Aorta (tissue), 5 donors: Measurements from ENCODE around the gene UBXN2A. TPM values are rescaled to one million over a fixed set of nuclear protein-coding genes. Genes with fewer than 3 reads are reported as not detected.
A peak's percentile ranks its signal among the peaks of the same experiment; 100 is the strongest.

ENCODE experiments used
- ATAC-seq: fragments of 200-7000 bp; cut with Tn5 transposase; one replicate; pipeline ENCODE4 v1.9.1; 2022; ENCODE audit warnings: moderate library complexity; ENCODE audit not compliant: low FRiP score
- DNase-seq, 2 donors: peaks; one replicate each; pipeline ENCODE4 v3.0.0-alpha.2; 2020
- H3K27ac ChIP-seq, 2 donors: one replicate each; pipeline ENCODE4 v1.5.1; 2013; ENCODE audit warnings: low read length in 2 of 2, mild to moderate bottlenecking in 2 of 2, moderate library complexity in 2 of 2, control low read depth in 1 of 2, inconsistent platforms in 1 of 2, low read depth in 1 of 2
- H3K27me3 ChIP-seq, 2 donors: one replicate each; pipeline ENCODE4 v1.6.1; 2013; ENCODE audit warnings: control low read depth in 1 of 2, low read length in 1 of 2, mild to moderate bottlenecking in 1 of 2, moderate library complexity in 1 of 2; ENCODE audit not compliant: insufficient read depth in 2 of 2, control insufficient read depth in 1 of 2
- H3K36me3 ChIP-seq, 2 donors: one replicate each; pipeline ENCODE4 v1.6.1; 2013; ENCODE audit warnings: control low read depth in 1 of 2, low read length in 1 of 2, mild to moderate bottlenecking in 1 of 2; ENCODE audit not compliant: insufficient read depth in 2 of 2, control insufficient read depth in 1 of 2
- H3K4me1 ChIP-seq, 2 donors: one replicate each; pipeline ENCODE4 v1.6.1; 2013; ENCODE audit warnings: low read length in 2 of 2, control low read depth in 1 of 2, mild to moderate bottlenecking in 1 of 2, moderate library complexity in 1 of 2; ENCODE audit not compliant: insufficient read depth in 2 of 2, control insufficient read depth in 1 of 2
- H3K4me3 ChIP-seq, 2 donors: one replicate each; pipeline ENCODE4 v1.5.1; 2013; ENCODE audit warnings: low read length in 2 of 2, control low read depth in 1 of 2, mild to moderate bottlenecking in 1 of 2
- H3K9me3 ChIP-seq: one replicate; pipeline ENCODE4 v1.6.1; 2013; ENCODE audit warnings: mild to moderate bottlenecking, low read length; ENCODE audit not compliant: control insufficient read depth
- WGBS, 2 donors: extraction: QIAGEN DNeasy Blood & Tissue Kit; methylation state at CpG; one replicate each; pipeline ENCODE4 v1.1.7; 2013; 5-methylcytosine and 5-hydroxymethylcytosine counted together
- intact Hi-C, 2 donors: fragments of 100-400 bp; cut with DNase I; formaldehyde crosslinking; loops; one replicate each; pipeline versions ENCODE4 v1.14.2 to v1.15.0; 2022
- long read RNA-seq, 2 donors: library from polyadenylated mRNA; unstranded; transcript quantifications; one replicate each; pipeline ENCODE4 v2.0.0, GENCODE V29; 2020 to 2021
- polyA plus RNA-seq, 2 donors: library from polyadenylated mRNA; stranded (reverse); fragments of 200-250 nt; gene quantifications; one replicate each; pipeline ENCODE4 v1.2.3, GENCODE V29; 2013
- total RNA-seq, 2 donors: library from RNA; stranded (reverse); fragmentation: NEBNext Ultra II Directional; extraction: Animal tissue kit (Norgen Biotek cat#: 25700); gene quantifications; one replicate each; pipeline ENCODE4 v1.2.1, GENCODE V29; 2021
- donor health status: healthy with polysubstance abuse.
- donor health status: Bipolar disorder and iron deficiency.
- donor health status: DM: no; HTN: no; CAD: no.
- donor health status: DM: no; HTN: no; CAD: no.
- donor health status: DM: yes; HTN: yes; CAD: no.

The UBXN2A gene, protein sequence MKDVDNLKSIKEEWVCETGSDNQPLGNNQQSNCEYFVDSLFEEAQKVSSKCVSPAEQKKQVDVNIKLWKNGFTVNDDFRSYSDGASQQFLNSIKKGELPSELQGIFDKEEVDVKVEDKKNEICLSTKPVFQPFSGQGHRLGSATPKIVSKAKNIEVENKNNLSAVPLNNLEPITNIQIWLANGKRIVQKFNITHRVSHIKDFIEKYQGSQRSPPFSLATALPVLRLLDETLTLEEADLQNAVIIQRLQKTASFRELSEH
- total RNA-seq, result 10 to 100 TPM; 16.8 to 19.5 TPM
- polyA plus RNA-seq, result 10 to 100 TPM; 10.0 to 11.5 TPM
- long read RNA-seq, donor 1, full-length matches to known transcripts, result 59 of 77 reads
- long read RNA-seq, donor 1, partial matches to known transcripts, result 0 of 77 reads
- long read RNA-seq, donor 1, other reads (novel, unspliced or antisense), result 18 of 77 reads
- long read RNA-seq, donor 2, full-length matches to known transcripts, result 6 of 15 reads
- long read RNA-seq, donor 2, partial matches to known transcripts, result 0 of 15 reads
- long read RNA-seq, donor 2, other reads (novel, unspliced or antisense), result 9 of 15 reads

DNA sequence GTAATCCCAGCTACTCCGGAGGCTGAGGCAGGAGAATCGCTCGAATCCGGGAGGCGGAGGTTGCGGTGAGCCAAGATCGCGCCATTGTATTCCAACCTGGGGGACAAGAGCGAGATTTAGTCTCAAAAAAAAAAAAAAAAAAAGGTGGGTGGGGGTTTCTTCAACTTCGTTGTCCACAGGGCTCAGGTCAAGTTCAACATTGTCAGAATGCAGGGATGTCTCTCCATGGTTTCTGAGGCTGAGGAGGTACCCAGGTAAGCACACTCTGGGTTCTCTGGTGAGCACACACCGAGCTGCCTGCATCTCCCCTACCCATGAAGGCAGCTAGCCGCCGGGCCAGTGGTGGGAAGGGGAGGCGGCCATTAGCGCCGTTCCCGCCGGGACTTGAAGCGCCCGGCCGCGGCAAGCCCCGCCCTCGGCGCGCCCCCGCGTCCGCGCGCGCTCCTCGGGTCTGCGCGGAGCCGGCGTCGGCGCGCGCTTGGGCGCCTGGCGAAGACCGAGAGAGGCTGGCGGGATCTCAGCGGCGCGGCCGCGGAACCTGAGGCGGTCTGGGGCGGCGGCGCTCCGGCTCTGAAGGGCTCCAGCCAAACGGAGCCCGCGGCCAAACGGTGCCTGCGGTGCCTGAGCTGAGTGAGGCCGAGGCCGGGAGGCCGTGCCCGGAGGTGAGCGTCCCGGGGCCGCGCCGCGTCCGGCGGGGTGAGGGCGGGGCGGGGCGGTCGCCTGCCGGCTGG lies at the start of gene UBXN2A:
Gene UBXN2A (plus strand): TSS at position 477 of the 731 bp plus-strand sequence. CDS start 17,852 bp downstream, outside the sequence.
- peak within 1 kb of the TSS; percentile 45 to 86 for H3K27ac ChIP-seq
- H3K4me3 ChIP-seq, result peak within 1 kb of the TSS; percentile 63 to 83
- ATAC-seq (peak; percentile 96), DNase-seq (peak; percentile 86 to 92)
- 0 to 1% methylated on average over 76 to 77 of the region's 77 CpGs for WGBS, 2 donors
- no peaks in the 10 kb centered on the region for H3K4me1 ChIP-seq
- H3K36me3 ChIP-seq, result no peaks in the 10 kb centered on the region
- intact Hi-C loops, result loop anchor here in 1 of 2 donors (5.0 kb wide), 1 partner anchor 107 kb away; the partner anchor contains the start of genes FKBP1B and WDCP
- H3K9me3 ChIP-seq, result no peaks in the 10 kb centered on the region
- H3K27me3 ChIP-seq, result no peaks in the 10 kb centered on the region

DNA sequence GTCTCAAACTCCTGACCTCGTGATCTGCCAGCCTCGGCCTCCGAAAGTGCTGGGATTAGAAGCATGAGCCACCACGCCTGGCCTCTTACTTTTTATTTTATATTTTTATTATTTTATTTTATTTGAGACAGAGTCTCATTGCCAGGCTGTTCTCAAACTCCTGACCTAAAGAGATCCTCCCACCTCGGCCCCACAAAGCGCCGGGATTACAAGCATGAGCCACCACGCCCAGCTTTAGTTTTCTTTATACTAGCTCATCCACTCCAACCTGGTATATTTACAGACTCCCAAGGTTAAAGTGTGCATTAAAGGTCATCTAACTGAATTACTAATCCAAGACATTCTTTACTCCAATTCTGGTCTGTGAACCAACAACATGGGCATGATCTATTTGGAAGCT lies 40.1 kb upstream of the UBXN2A start:
- H3K27ac ChIP-seq, result no peak overlapping the region
- no peak for DNase-seq
- H3K4me1 ChIP-seq, result peaks cover 0 to 2% of the 10 kb centered on the region in 2 donors
- no peaks in the 10 kb centered on the region for H3K9me3 ChIP-seq
- H3K27me3 ChIP-seq, result no peaks in the 10 kb centered on the region
- no peaks in the 10 kb centered on the region for H3K36me3 ChIP-seq
- H3K4me3 ChIP-seq, result no peak overlapping the region
- intact Hi-C loops, result no loop called here
- ATAC-seq, result no peak
- WGBS, 2 donors, result 97 to 98% methylated on average over 8 of the region's 8 CpGs

DNA sequence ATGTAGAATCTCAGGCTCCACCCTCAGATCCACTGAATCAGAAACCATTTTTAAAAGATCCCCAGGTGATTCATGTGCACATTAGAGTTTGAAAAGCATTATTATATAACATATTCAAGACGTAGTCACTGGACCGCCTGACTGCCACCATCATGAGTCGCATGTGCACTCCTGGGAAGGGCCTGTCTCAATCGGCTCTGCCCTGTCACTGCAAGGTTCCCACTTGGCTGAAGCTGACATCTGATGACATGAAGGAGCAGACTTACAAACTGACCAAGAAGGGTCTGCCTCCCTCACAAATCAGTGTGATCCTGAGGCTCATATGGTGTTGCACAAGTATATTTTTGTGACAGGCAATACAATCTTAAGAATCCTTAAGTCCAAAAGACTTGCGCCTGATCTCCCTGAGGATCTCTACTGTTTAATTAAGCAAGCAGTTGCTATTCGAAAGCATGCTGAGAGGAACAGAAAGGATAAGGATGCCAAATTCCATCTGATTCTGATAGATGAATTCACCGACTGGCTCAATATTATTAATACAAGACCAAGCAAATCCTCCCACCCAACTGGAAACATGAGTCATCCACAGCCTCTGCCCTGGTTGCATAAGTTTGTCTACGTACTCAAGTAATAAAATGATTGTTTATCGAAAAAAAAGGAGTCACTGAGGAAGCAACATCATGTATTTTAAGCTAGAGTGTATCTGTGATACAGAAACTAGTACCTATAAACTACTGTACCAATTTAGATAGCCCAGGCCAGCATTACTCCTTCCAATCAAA lies 39.5 kb upstream of the UBXN2A start:
- Histone ChIP-seq H3K36me3 (no peaks in the 10 kb centered on the region), H3K9me3 (no peaks in the 10 kb centered on the region), H3K4me3 (no peak overlapping the region), H3K27me3 (no peaks in the 10 kb centered on the region), H3K4me1 (peaks cover 0 to 2% of the 10 kb centered on the region in 2 donors), H3K27ac (no peak overlapping the region)
- 69 to 70% methylated on average over 9 of the region's 9 CpGs for WGBS, 2 donors
- intact Hi-C loops, result no loop called here
- DNase-seq, result no peak
- peak; percentile 60 for ATAC-seq

DNA sequence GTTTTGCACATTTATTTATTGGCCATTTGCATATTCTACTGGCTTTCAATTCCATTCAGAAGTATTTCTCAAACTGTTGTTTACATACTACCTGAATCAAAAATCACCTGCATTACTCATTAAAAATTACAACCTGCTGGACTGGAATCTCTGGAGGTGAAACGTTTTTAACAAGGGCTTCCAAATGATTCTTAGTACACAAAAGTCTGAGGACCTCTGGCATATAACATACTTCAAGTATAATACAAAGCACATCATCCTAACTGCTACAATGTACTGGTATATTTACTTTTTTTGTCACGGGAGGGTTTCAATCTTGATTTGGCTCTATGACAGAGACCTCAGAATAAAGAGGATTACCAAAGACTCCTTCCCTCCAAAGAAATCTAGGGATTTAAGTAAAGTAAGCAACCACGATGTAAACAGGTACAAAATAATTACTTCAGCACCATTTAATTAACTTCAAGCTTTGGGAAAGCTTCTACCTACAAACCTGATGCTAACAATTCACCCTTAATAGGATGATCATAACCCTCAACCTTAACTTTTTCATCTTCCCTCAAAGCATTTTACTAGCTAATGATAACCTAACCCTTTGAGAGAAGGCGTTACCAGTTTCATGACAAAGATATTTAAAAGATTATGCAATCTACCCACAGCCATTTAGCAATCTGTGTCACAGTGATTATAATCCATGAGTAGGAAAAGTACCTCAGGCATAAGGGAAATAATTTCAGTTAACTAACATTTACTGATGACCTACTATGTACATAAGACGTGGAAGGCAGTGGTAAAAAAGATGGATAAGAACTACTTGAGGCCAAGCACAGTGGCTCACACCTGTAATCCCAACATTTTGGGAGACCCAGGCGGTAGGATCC lies 38.1 kb upstream of the UBXN2A start:
- intact Hi-C loops, result no loop called here
- 74 to 76% methylated on average over 6 of the region's 6 CpGs for WGBS, 2 donors
- Histone ChIP-seq H3K4me3 (no peak overlapping the region), H3K9me3 (no peaks in the 10 kb centered on the region), H3K27ac (no peak overlapping the region), H3K36me3 (no peaks in the 10 kb centered on the region), H3K4me1 (peaks cover 0 to 2% of the 10 kb centered on the region in 2 donors), H3K27me3 (no peaks in the 10 kb centered on the region)
- ATAC-seq (peak; percentile 23), DNase-seq (no peak)

DNA sequence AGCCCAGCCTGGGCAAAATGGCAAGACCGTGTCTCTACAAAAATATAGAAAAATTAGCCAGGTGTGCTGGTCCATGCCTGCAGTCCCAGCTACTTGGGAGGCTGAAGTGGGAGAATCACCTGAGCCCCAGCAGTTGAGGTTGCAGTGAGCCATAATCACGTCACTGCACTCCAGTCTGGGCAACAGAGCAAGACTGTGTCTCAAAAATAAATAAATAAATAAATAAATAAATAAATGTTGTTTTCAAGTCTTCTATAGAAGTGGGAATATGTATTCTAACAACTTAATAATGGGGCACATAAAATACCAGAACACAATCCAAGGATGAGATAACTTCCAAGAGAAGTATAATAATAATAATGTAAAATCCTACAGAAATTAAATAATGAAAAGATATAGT lies 37.2 kb upstream of the UBXN2A start:
- DNase-seq, result no peak
- 58 to 73% methylated on average over 2 of the region's 2 CpGs for WGBS, 2 donors
- H3K4me1 ChIP-seq, result peaks cover 0 to 2% of the 10 kb centered on the region in 2 donors
- intact Hi-C loops, result no loop called here
- H3K27ac ChIP-seq, result no peak overlapping the region
- no peaks in the 10 kb centered on the region for H3K9me3 ChIP-seq
- no peak for ATAC-seq
- H3K4me3 ChIP-seq, result no peak overlapping the region
- H3K27me3 ChIP-seq, result no peaks in the 10 kb centered on the region
- H3K36me3 ChIP-seq, result no peaks in the 10 kb centered on the region

- Histone ChIP-seq H3K4me1 (peaks cover 0 to 2% of the 10 kb centered on the region in 2 donors), H3K4me3 (no peak overlapping the region)
- no peak for ATAC-seq
Measured at GRCh38 chr2:23904215-23904614, 36.0 kb upstream of the UBXN2A start.

GRCh38 chr2:23904692-23905091 lies 35.6 kb upstream of the UBXN2A start:
- no peak for ATAC-seq

More at GRCh38 chr2:23904215-23904614, 36.0 kb upstream of the UBXN2A start:
- H3K27me3 ChIP-seq, result no peaks in the 10 kb centered on the region
- no peaks in the 10 kb centered on the region for H3K9me3 ChIP-seq
- 41 to 60% methylated on average over 1 of the region's 1 CpG for WGBS, 2 donors
- DNase-seq, result no peak
- intact Hi-C loops, result no loop called here
- H3K36me3 ChIP-seq, result no peaks in the 10 kb centered on the region
- peak overlapping the region in 1 of 2 donors; percentile 28 for H3K27ac ChIP-seq

More at GRCh38 chr2:23904692-23905091, 35.6 kb upstream of the UBXN2A start:
- DNase-seq, result no peak
- no peak overlapping the region for H3K27ac ChIP-seq
- H3K36me3 ChIP-seq, result no peaks in the 10 kb centered on the region
- no peaks in the 10 kb centered on the region for H3K9me3 ChIP-seq
- intact Hi-C loops, result no loop called here
- no peaks in the 10 kb centered on the region for H3K27me3 ChIP-seq
- peaks cover 0 to 2% of the 10 kb centered on the region in 2 donors for H3K4me1 ChIP-seq
- no peak overlapping the region for H3K4me3 ChIP-seq
- WGBS, 2 donors, result 26 to 28% methylated on average over 2 of the region's 2 CpGs
